NCI-H2107 treated with DMSO at 0.1 percent for 48 hours (cell line): ENCODE measurements around the gene FILIP1L.

Experiments used
- DNase-seq: peaks from one replicate; lab custom pipeline; 2025; ENCODE audit not compliant: unreplicated experiment; lab: John Stamatoyannopoulos, UW

FILIP1L gene

GRCh38 chr3:100125161-100125938 is 11.0 kb upstream of the FILIP1L start:
- DNase-seq, result no peak

GRCh38 chr3:100124201-100124761 is 10.0 kb upstream of the FILIP1L start:
- no peak for DNase-seq

GRCh38 chr3:100123112-100123511 is 8.8 kb upstream of the FILIP1L start:
- no peak for DNase-seq

- no peak for DNase-seq
Measured at GRCh38 chr3:100122321-100122720, 8.0 kb upstream of the FILIP1L start.

GRCh38 chr3:100120693-100121092 is 6.4 kb upstream of the FILIP1L start:
- no peak for DNase-seq

GRCh38 chr3:100120012-100120411 is 5.7 kb upstream of the FILIP1L start:
- no peak for DNase-seq

- no peak for DNase-seq
Measured at GRCh38 chr3:100117093-100117492, 2.8 kb upstream of the FILIP1L start.

GRCh38 chr3:100113723-100114412 is 433 bp downstream of the FILIP1L start:
- DNase-seq, result no peak

- DNase-seq, result no peak
Measured at GRCh38 chr3:100111728-100112127, 2.6 kb downstream of the FILIP1L start.

- DNase-seq, result no peak
Measured at GRCh38 chr3:100110162-100110561, 4.1 kb downstream of the FILIP1L start.

- DNase-seq, result peak; percentile 71
Measured at GRCh38 chr3:100108464-100109079, 5.7 kb downstream of the FILIP1L start.

GRCh38 chr3:100107221-100107814 is 7.0 kb downstream of the FILIP1L start:
- no peak for DNase-seq

GRCh38 chr3:100106531-100107141 is 7.7 kb downstream of the FILIP1L start:
- no peak for DNase-seq

GRCh38 chr3:100106094-100106493 is 8.2 kb downstream of the FILIP1L start:
- DNase-seq, result no peak

- DNase-seq, result no peak
Measured at GRCh38 chr3:100105501-100105900, 8.8 kb downstream of the FILIP1L start.

GRCh38 chr3:100104817-100105413 is 9.4 kb downstream of the FILIP1L start:
- DNase-seq, result no peak

GRCh38 chr3:100104442-100104798 is 9.9 kb downstream of the FILIP1L start:
- DNase-seq, result no peak

- DNase-seq, result no peak
Measured at GRCh38 chr3:100103558-100104441, 10.5 kb downstream of the FILIP1L start.

GRCh38 chr3:100102757-100103156 is 11.5 kb downstream of the FILIP1L start:
- no peak for DNase-seq

GRCh38 chr3:100100425-100100824 is 13.9 kb downstream of the FILIP1L start:
- no peak for DNase-seq
